Endothelial cell of umbilical vein (primary cell): ENCODE data around the gene TENT4B. TPM values are rescaled to one million over a fixed set of nuclear protein-coding genes. Genes with fewer than 3 reads are reported as not detected.

Experiments
- BruUV-seq: library from RNA; stranded (reverse); fragments of 400-500 nt; replicated peaks from 2 replicates; lab custom pipeline; 2021; lab: Mats Ljungman, UMichigan
- CTCF ChIA-PET: fragments of 300-600, 350-600 bp; sonication (Branson Sonifier 250); formaldehyde crosslinking; loops from one replicate; lab custom pipeline; 2021; ENCODE audit warnings: antibody characterized with exemption, inconsistent platforms; lab: Charles Lee
- POLR2A ChIA-PET: fragments of 300-600, 350-600 bp; sonication (Branson Sonifier 250); formaldehyde crosslinking; loops from one replicate; lab custom pipeline; 2021; ENCODE audit warnings: antibody characterized with exemption, inconsistent platforms; lab: Charles Lee
- DNase-seq: peaks from one replicate; pipeline ENCODE4 v3.0.0-alpha.2; 2011; ENCODE audit warnings: low read depth, low spot score
- FAIRE-seq: peaks from 2 replicates; lab custom pipeline; 2011; peaks lifted over from hg19 to GRCh38; lab: Jason Lieb, UNC
- H2AFZ ChIP-seq: 2 replicates; pipeline ENCODE4 v1.6.0; 2012; ENCODE audit warnings: low read depth, low read length, control low read depth, inconsistent platforms
- H3K27ac ChIP-seq: 2 replicates; pipeline ENCODE4 v1.5.1; 2011; ENCODE audit warnings: low read depth, mild to moderate bottlenecking, control low read depth, low read length, moderate library complexity; ENCODE audit not compliant: insufficient read depth
- H3K27me3 ChIP-seq, 2 experiments: 2 replicates each; pipeline versions ENCODE4 v1.6.0 to v1.6.1; 2011; ENCODE audit warnings: low read length in 2 of 2, mixed read lengths in 1 of 2; ENCODE audit not compliant: control insufficient read depth in 2 of 2, insufficient read depth in 2 of 2
- H3K36me3 ChIP-seq, 2 experiments: 2 replicates in 1 of 2; 3 replicates in 1 of 2; pipeline ENCODE4 v1.5.1; 2011; ENCODE audit warnings: low read length in 2 of 2, mild to moderate bottlenecking in 1 of 2, moderate library complexity in 1 of 2; ENCODE audit not compliant: control insufficient read depth in 2 of 2, insufficient read depth in 2 of 2; ENCODE audit errors: extremely low read depth in 1 of 2
- H3K4me1 ChIP-seq: 3 replicates; pipeline ENCODE4 v1.5.1; 2011; ENCODE audit warnings: mild to moderate bottlenecking, low read length; ENCODE audit not compliant: control insufficient read depth, insufficient read depth; ENCODE audit errors: extremely low read depth
- H3K4me2 ChIP-seq: 2 replicates; pipeline ENCODE4 v1.6.1; 2011; ENCODE audit warnings: low read length, control low read depth, mixed read lengths; ENCODE audit not compliant: insufficient read depth
- H3K4me3 ChIP-seq, 3 experiments: fragments of 200-600 bp in 1 of 3; sonication (generic), shearing (Covaris generic) in 1 of 3; replicated peaks in 1 of 3; 2 replicates each; pipeline ENCODE4 v1.5.1; 2011 to 2016; ENCODE audit warnings: control low read depth in 3 of 3, low read length in 3 of 3, mild to moderate bottlenecking in 2 of 3, inconsistent platforms in 1 of 3, low read depth in 1 of 3, moderate library complexity in 1 of 3; ENCODE audit not compliant: insufficient read depth in 1 of 3
- H3K79me2 ChIP-seq: 2 replicates; pipeline ENCODE4 v1.6.0; 2012; ENCODE audit warnings: low read length, inconsistent platforms; ENCODE audit not compliant: control insufficient read depth, insufficient read depth
- H3K9ac ChIP-seq: replicated peaks from 2 replicates; pipeline ENCODE3; 2011; ENCODE audit warnings: low read length, control low read depth; ENCODE audit not compliant: insufficient read depth; ENCODE audit errors: extremely low read depth
- H3K9me1 ChIP-seq: replicated peaks from 3 replicates; pipeline ENCODE4 v1.6.0; 2011; ENCODE audit warnings: mild to moderate bottlenecking, low read length; ENCODE audit not compliant: control insufficient read depth, insufficient read depth; ENCODE audit errors: extremely low read depth
- H3K9me3 ChIP-seq: replicated peaks from 2 replicates; pipeline ENCODE4 v1.5.1; 2012; ENCODE audit warnings: low read length, inconsistent platforms; ENCODE audit not compliant: control insufficient read depth, insufficient read depth
- H4K20me1 ChIP-seq: replicated peaks from 2 replicates; pipeline ENCODE3; 2011; ENCODE audit warnings: mild to moderate bottlenecking, low read length; ENCODE audit not compliant: control insufficient read depth, insufficient read depth; ENCODE audit errors: extremely low read depth
- CTCF ChIP-seq, 2 donors: IDR thresholded peaks; 1 replicate in 1 of 2; 2 replicates in 1 of 2; pipeline ENCODE4 v1.5.1; 2011; ENCODE audit warnings: low read length in 2 of 2, mild to moderate bottlenecking in 2 of 2, moderate library complexity in 2 of 2, control low read depth in 1 of 2, inconsistent platforms in 1 of 2, low read depth in 1 of 2; ENCODE audit not compliant: insufficient read depth in 1 of 2; ENCODE audit errors: extremely low read depth in 1 of 2
- EZH2 ChIP-seq: IDR thresholded peaks from 2 replicates; pipeline ENCODE4 v1.6.1; 2012; ENCODE audit warnings: borderline replicate concordance, low read depth, mild to moderate bottlenecking, moderate library complexity, low read length, inconsistent platforms; ENCODE audit not compliant: severe bottlenecking
- FOS ChIP-seq: IDR thresholded peaks from 2 replicates; pipeline ENCODE4 v1.6.1; 2011; ENCODE audit warnings: mild to moderate bottlenecking, low read length, moderate library complexity, borderline replicate concordance; ENCODE audit not compliant: insufficient read depth
- GATA2 ChIP-seq: IDR thresholded peaks from 2 replicates; pipeline ENCODE4 v1.7.0; 2011; ENCODE audit warnings: low read depth, mild to moderate bottlenecking, moderate library complexity, mixed read lengths, low read length; ENCODE audit not compliant: insufficient read length, insufficient read depth
- JUN ChIP-seq: IDR thresholded peaks from 2 replicates; pipeline ENCODE4 v1.6.1; 2011; ENCODE audit warnings: borderline replicate concordance, low read depth; ENCODE audit not compliant: insufficient read length, insufficient read depth
- MAX ChIP-seq: IDR thresholded peaks from 2 replicates; pipeline ENCODE4 v1.6.1; 2011; ENCODE audit not compliant: insufficient read depth, insufficient read length
- MYC ChIP-seq: IDR thresholded peaks from one replicate; pipeline ENCODE4 v1.6.1; 2011; ENCODE audit warnings: mild to moderate bottlenecking, low read depth, low read length
- POLR2A ChIP-seq: IDR thresholded peaks from 2 replicates; pipeline ENCODE4 v1.6.1; 2012; ENCODE audit warnings: low read depth, mild to moderate bottlenecking, control low read depth, low read length
- POLR2AphosphoS5 ChIP-seq: IDR thresholded peaks from 2 replicates; pipeline ENCODE4 v1.6.1; 2012; ENCODE audit warnings: low read depth, mild to moderate bottlenecking, control low read depth, low read length, moderate library complexity; ENCODE audit not compliant: insufficient read depth
- dilution Hi-C: fragments of 300-500 bp; cut with MboI; formaldehyde crosslinking; loops from one replicate; pipeline ENCODE4 v1.15.0; 2019; ENCODE audit warnings: low sequenced_read_pairs; ENCODE audit not compliant: extremely low pct_ligation_motif_present
- intact Hi-C: fragments of 100-400 bp; cut with micrococcal nuclease; formaldehyde crosslinking; loops from one replicate; pipeline ENCODE4 v1.10.0; 2022
- polyA plus RNA-seq, 4 experiments: library from polyadenylated mRNA; depleted of rRNA in 3 of 4; stranded (reverse) in 3 of 4; unstranded in 1 of 4; fragments of >200 nt; gene quantifications; 2 replicates each; pipeline versions ENCODE4 v1.2.1 to v1.2.3, GENCODE V29; 2011 to 2012; ENCODE audit warnings: missing spikeins in 1 of 4
- total RNA-seq: library from RNA; stranded (reverse); gene quantifications from 2 replicates; pipeline ENCODE4 v1.2.3, GENCODE V29; 2021

TENT4B gene
- total and polyA plus RNA-seq, 2 donors (not counting 3 experiments of a cell fraction or from before 2014, with no cell fraction given), result 4.2 to 13.1 TPM

- peaks cover 0 to 2% of the 10 kb centered on the region in 2 experiments for H3K27me3 ChIP-seq
- intact Hi-C loops, result no loop called here
- no peaks in the 10 kb centered on the region for H3K79me2 ChIP-seq
- TF ChIP-seq GATA2 (no peak), CTCF (IDR thresholded peaks at IDR 0.05; ENCODE audit: extremely low read depth in 1 of 2, insufficient read depth in 1 of 2, low read depth in 1 of 2, low read length in 2 of 2) (no peak), MYC (no peak), POLR2A (no peak), FOS (no peak)
- H2AFZ ChIP-seq, result no peak overlapping the region
- dilution Hi-C loops, result no loop called here
- H3K36me3 ChIP-seq, result no peaks in the 10 kb centered on the region
- BruUV-seq, result no TSS peak
- H4K20me1 ChIP-seq, result no peaks in the 10 kb centered on the region
- no peak overlapping the region for H3K27ac ChIP-seq
- no peaks in the 10 kb centered on the region for H3K9me1 ChIP-seq
- DNase-seq (no peak), FAIRE-seq (no peak)
- no peaks in the 10 kb centered on the region for H3K9me3 ChIP-seq
- H3K4me2 ChIP-seq, result no peak overlapping the region
- no peak overlapping the region for H3K9ac ChIP-seq
- POLR2A ChIA-PET, result no interaction called here
- CTCF ChIA-PET, result no interaction called here
- peaks cover 9% of the 10 kb centered on the region for H3K4me1 ChIP-seq
- no peak overlapping the region for H3K4me3 ChIP-seq
These were observed 95.7 kb downstream of the TENT4B start for GRCh38 chr16:50248845-50249244.

GRCh38 chr16:50251375-50252081, 98.4 kb downstream of the TENT4B start:
- H3K4me1 ChIP-seq, result peaks cover 4% of the 10 kb centered on the region
- BruUV-seq, result no TSS peak
- H3K27me3 ChIP-seq, result no peaks in the 10 kb centered on the region
- no peak overlapping the region for H2AFZ ChIP-seq
- dilution Hi-C loops, result no loop called here
- intact Hi-C loops, result no loop called here
- DNase-seq (no peak), FAIRE-seq (no peak)
- no peak overlapping the region for H3K9ac ChIP-seq
- POLR2A ChIA-PET, result no interaction called here
- no peak overlapping the region for H3K4me2 ChIP-seq
- no peak for TF ChIP-seq POLR2AphosphoS5
- TF ChIP-seq MYC, result no peak
- TF ChIP-seq MAX, result no peak
- no peak for TF ChIP-seq POLR2A
- TF ChIP-seq EZH2, result no peak
- no peak for TF ChIP-seq JUN
- no peak for TF ChIP-seq GATA2
- no peak for TF ChIP-seq CTCF (IDR thresholded peaks at IDR 0.05; ENCODE audit: extremely low read depth in 1 of 2, insufficient read depth in 1 of 2, low read depth in 1 of 2, low read length in 2 of 2)
- TF ChIP-seq FOS, result no peak
- no peak overlapping the region for H3K4me3 ChIP-seq
- H3K36me3 ChIP-seq, result no peaks in the 10 kb centered on the region
- no peaks in the 10 kb centered on the region for H3K9me1 ChIP-seq
- H3K79me2 ChIP-seq, result no peaks in the 10 kb centered on the region
- CTCF ChIA-PET, result interaction anchor here (1.1 kb wide), 1 partner anchor 12 kb away, joined by 3 read pairs; no protein-coding TSS in a partner anchor
- no peaks in the 10 kb centered on the region for H4K20me1 ChIP-seq
- H3K9me3 ChIP-seq, result no peaks in the 10 kb centered on the region
- no peak overlapping the region for H3K27ac ChIP-seq
